H1 (cell line): ENCODE measurements around the gene ZNF70. TPM values are rescaled to one million over a fixed set of nuclear protein-coding genes. Genes with fewer than 3 reads are reported as not detected.
A peak's percentile ranks its signal among the peaks of the same experiment; 100 is the strongest.

ENCODE experiments used
- CTCF ChIA-PET: fragments of 300-600 bp; sonication (Branson Sonifier 250); formaldehyde crosslinking; loops from one replicate; lab custom pipeline; 2021; ENCODE audit not compliant: partially characterized antibody; lab: Charles Lee
- POLR2A ChIA-PET: fragments of 300-600 bp; sonication (Branson Sonifier 250); formaldehyde crosslinking; loops from one replicate; lab custom pipeline; 2021; ENCODE audit warnings: inconsistent platforms; ENCODE audit not compliant: partially characterized antibody; lab: Charles Lee
- DNase-seq, 2 experiments: peaks; one replicate each; pipeline versions ENCODE4 v3.0.0 to v3.0.0-alpha.2; 2010 to 2022; ENCODE audit warnings: low spot score in 2 of 2, low read depth in 1 of 2, mixed read lengths in 1 of 2
- FAIRE-seq: peaks from 2 replicates; lab custom pipeline; 2011; peaks lifted over from hg19 to GRCh38; lab: Jason Lieb, UNC
- H2AFZ ChIP-seq: 2 replicates; pipeline ENCODE4 v1.8.1; 2012; ENCODE audit warnings: low read length, inconsistent platforms
- H2AK5ac ChIP-seq: 2 replicates; pipeline ENCODE4 v1.6.1; 2013; ENCODE audit warnings: low read depth, low read length
- H2BK120ac ChIP-seq: replicated peaks from 2 replicates; pipeline ENCODE3; 2013; ENCODE audit warnings: low read depth, low read length, inconsistent platforms
- H2BK12ac ChIP-seq: 2 replicates; pipeline ENCODE4 v1.6.1; 2013; ENCODE audit warnings: low read depth, low read length
- H2BK15ac ChIP-seq: 2 replicates; pipeline ENCODE4 v1.6.1; 2013; ENCODE audit warnings: low read length
- H2BK20ac ChIP-seq: 2 replicates; pipeline ENCODE4 v1.6.1; 2013; ENCODE audit warnings: low read length
- H2BK5ac ChIP-seq: 2 replicates; pipeline ENCODE4 v1.6.1; 2013; ENCODE audit warnings: low read depth, low read length
- H3K14ac ChIP-seq: 2 replicates; pipeline ENCODE4 v1.6.1; 2013; ENCODE audit warnings: inconsistent platforms; ENCODE audit not compliant: insufficient read length
- H3K18ac ChIP-seq: 2 replicates; pipeline ENCODE4 v1.6.1; 2013; ENCODE audit warnings: low read length; ENCODE audit errors: extremely low read depth
- H3K23ac ChIP-seq: 2 replicates; pipeline ENCODE4 v1.6.1; 2013; ENCODE audit warnings: inconsistent platforms; ENCODE audit not compliant: insufficient read length
- H3K23me2 ChIP-seq: 2 replicates; pipeline ENCODE4 v1.6.1; 2013; ENCODE audit warnings: low read depth, low read length
- H3K27ac ChIP-seq: 2 replicates; pipeline ENCODE4 v1.6.1; 2011; ENCODE audit warnings: low read depth, low read length, inconsistent platforms
- H3K27me3 ChIP-seq, 4 experiments: replicated peaks in 1 of 4; 1 replicate in 1 of 4; 2 replicates in 3 of 4; pipeline versions ENCODE4 v1.6.1 to v1.8.1; 2011 to 2013; ENCODE audit warnings: low read length in 3 of 4, mild to moderate bottlenecking in 3 of 4, inconsistent platforms in 2 of 4, mixed read lengths in 2 of 4, moderate library complexity in 1 of 4; ENCODE audit not compliant: control insufficient read depth in 3 of 4, insufficient read depth in 3 of 4; ENCODE audit errors: extremely low read depth in 1 of 4
- H3K36me3 ChIP-seq, 4 experiments: 2 replicates each; pipeline versions ENCODE4 v1.6.1 to v1.8.1; 2011 to 2013; ENCODE audit warnings: mild to moderate bottlenecking in 4 of 4, low read length in 3 of 4, moderate library complexity in 2 of 4, control low read depth in 1 of 4, inconsistent platforms in 1 of 4; ENCODE audit not compliant: insufficient read depth in 4 of 4, control insufficient read depth in 2 of 4
- H3K4ac ChIP-seq: replicated peaks from 2 replicates; pipeline ENCODE3; 2013; ENCODE audit warnings: low read length, low read depth, mixed read lengths, inconsistent platforms; ENCODE audit not compliant: insufficient read length
- H3K4me1 ChIP-seq, 4 experiments: replicated peaks in 1 of 4; 1 replicate in 1 of 4; 2 replicates in 3 of 4; pipeline versions ENCODE4 v1.6.1 to v1.8.1; 2011 to 2013; ENCODE audit warnings: low read length in 3 of 4, inconsistent platforms in 2 of 4, mixed read lengths in 1 of 4; ENCODE audit not compliant: insufficient read depth in 4 of 4, control insufficient read depth in 3 of 4
- H3K4me2 ChIP-seq, 2 experiments: 2 replicates each; pipeline versions ENCODE4 v1.6.1 to v1.8.1; 2011 to 2013; ENCODE audit warnings: low read depth in 2 of 2, low read length in 2 of 2, control low read depth in 1 of 2, inconsistent platforms in 1 of 2, mild to moderate bottlenecking in 1 of 2; ENCODE audit not compliant: insufficient read depth in 1 of 2
- H3K4me3 ChIP-seq, 4 experiments: fragments of 200-600, 300-600 bp in 1 of 4; sonication (generic), shearing (Covaris generic), sonication (Bioruptor Twin) in 1 of 4; 2 replicates each; pipeline versions ENCODE4 v1.5.1 to v1.8.1; 2011 to 2016; ENCODE audit warnings: low read length in 4 of 4, low read depth in 3 of 4, control low read depth in 2 of 4, inconsistent platforms in 2 of 4, mild to moderate bottlenecking in 2 of 4, mixed read lengths in 1 of 4, moderate library complexity in 1 of 4; ENCODE audit not compliant: insufficient read depth in 2 of 4; ENCODE audit errors: extremely low read depth in 1 of 4
- H3K56ac ChIP-seq: replicated peaks from 2 replicates; pipeline ENCODE3; 2013; ENCODE audit warnings: low read depth, mild to moderate bottlenecking, mixed read lengths, low read length, inconsistent platforms; ENCODE audit not compliant: insufficient read length
- H3K79me1 ChIP-seq: 2 replicates; pipeline ENCODE4 v1.6.1; 2013; ENCODE audit warnings: low read depth, low read length, control low read depth
- H3K79me2 ChIP-seq, 2 experiments: 2 replicates each; pipeline versions ENCODE4 v1.6.1 to v1.8.1; 2012 to 2013; ENCODE audit warnings: low read length in 2 of 2, mild to moderate bottlenecking in 2 of 2, inconsistent platforms in 1 of 2; ENCODE audit not compliant: insufficient read depth in 2 of 2, control insufficient read depth in 1 of 2
- H3K9ac ChIP-seq, 4 experiments: replicated peaks in 1 of 4; 1 replicate in 1 of 4; 2 replicates in 3 of 4; pipeline versions ENCODE4 v1.6.1 to v1.8.1; 2011 to 2013; ENCODE audit warnings: low read depth in 3 of 4, low read length in 3 of 4, control low read depth in 2 of 4, mild to moderate bottlenecking in 2 of 4, moderate library complexity in 2 of 4, inconsistent platforms in 1 of 4; ENCODE audit errors: extremely low read depth in 1 of 4
- H3K9me3 ChIP-seq, 2 experiments: 2 replicates each; pipeline versions ENCODE4 v1.6.1 to v1.8.1; 2012 to 2013; ENCODE audit warnings: mild to moderate bottlenecking in 2 of 2, moderate library complexity in 2 of 2, control low read depth in 1 of 2, inconsistent platforms in 1 of 2, low read depth in 1 of 2, low read length in 1 of 2, mixed read lengths in 1 of 2; ENCODE audit not compliant: insufficient read depth in 2 of 2
- H4K20me1 ChIP-seq, 2 experiments: replicated peaks in 1 of 2; 2 replicates each; pipeline versions ENCODE3 to v1.8.1; 2011 to 2013; ENCODE audit warnings: inconsistent platforms in 2 of 2, low read length in 2 of 2, mild to moderate bottlenecking in 1 of 2; ENCODE audit not compliant: insufficient read depth in 2 of 2, control insufficient read depth in 1 of 2
- H4K5ac ChIP-seq: 2 replicates; pipeline ENCODE4 v1.6.1; 2013; ENCODE audit warnings: low read length, low read depth, mixed read lengths, inconsistent platforms; ENCODE audit not compliant: insufficient read length
- H4K8ac ChIP-seq: 2 replicates; pipeline ENCODE4 v1.8.0; 2013; ENCODE audit warnings: mild to moderate bottlenecking, moderate library complexity, low read length, inconsistent platforms; ENCODE audit not compliant: insufficient read depth; ENCODE audit errors: extremely low read depth
- H4K91ac ChIP-seq: replicated peaks from 2 replicates; pipeline ENCODE3; 2013; ENCODE audit warnings: low read length, mixed read lengths, inconsistent platforms; ENCODE audit not compliant: insufficient read length
- CEBPB ChIP-seq: IDR thresholded peaks from 2 replicates; pipeline ENCODE4 v1.6.1; 2012; ENCODE audit warnings: low read depth, low read length
- NRF1 ChIP-seq: IDR thresholded peaks from 2 replicates; pipeline ENCODE4 v1.6.1; 2011; ENCODE audit warnings: mild to moderate bottlenecking, low read depth, low read length, improper control_type of control experiment
- WGBS, 2 experiments: shearing (Covaris generic) in 1 of 2; methylation state at CpG; one replicate each; pipeline versions ENCODE4 v1.1.6 to v1.1.7; 2013 to 2015; ENCODE audit warnings: low lambda C conversion rate in 2 of 2, mixed read lengths in 2 of 2, inconsistent platforms in 1 of 2, low coverage in 1 of 2, missing lambda C conversion rate in 1 of 2; ENCODE audit not compliant: insufficient replicate concordance in 2 of 2, insufficient coverage in 1 of 2, insufficient read length in 1 of 2; ENCODE audit errors: extremely low coverage in 1 of 2, missing lambda C conversion rate in 1 of 2; 5-methylcytosine and 5-hydroxymethylcytosine counted together
- polyA plus RNA-seq, 7 experiments: library from polyadenylated mRNA; depleted of rRNA in 3 of 7; stranded (reverse) in 5 of 7; unstranded in 2 of 7; fragments of >200 nt in 5 of 7; fragments of 200-250 nt in 2 of 7; gene quantifications; 1 replicate in 5 of 7; 2 replicates in 1 of 7; 4 replicates in 1 of 7; pipeline versions ENCODE4 v1.2.1 to v1.2.3, GENCODE V29; 2011 to 2013; ENCODE audit warnings: missing spikeins in 2 of 7, mixed read lengths in 2 of 7
- total RNA-seq: library from RNA; stranded (reverse); fragmentation: NEBNext Ultra II Directional; extraction: Animal tissue kit (Norgen Biotek cat#: 25700); gene quantifications from 2 replicates; pipeline ENCODE4 v1.2.1, GENCODE V29; 2021

The ZNF70 gene
- total and polyA plus RNA-seq, 2 of the 8 experiments (the other 6 are each of a cell fraction or from before 2014, with no cell fraction given) = 1.1 to 2.6 TPM

- H2BK20ac ChIP-seq = no peak overlapping the region
- no peak overlapping the region for H3K4ac ChIP-seq
- DNase-seq (peak in 1 of 2 experiments; percentile 42), FAIRE-seq (no peak)
- H3K56ac ChIP-seq = no peak overlapping the region
- H3K4me1 ChIP-seq = peaks cover 0 to 29% (median 19%) of the 10 kb centered on the region in 4 experiments; a peak in 6 of 7 replicates
- H3K23me2 ChIP-seq = peaks cover 11% of the 10 kb centered on the region
- no peak overlapping the region for H3K4me3 ChIP-seq
- no peaks in the 10 kb centered on the region for H3K9me3 ChIP-seq
- no peaks in the 10 kb centered on the region for H3K36me3 ChIP-seq
- H3K4me2 ChIP-seq = no peak overlapping the region
- H3K18ac ChIP-seq = no peak overlapping the region
- H2BK5ac ChIP-seq = no peak overlapping the region
- no peak overlapping the region for H3K9ac ChIP-seq
- WGBS, 2 experiments = 93% methylated on average over 9 of the region's 9 CpGs; no CpG with 5 or more reads in 1 of the 2 experiments
- no peak overlapping the region for H4K91ac ChIP-seq
- H3K23ac ChIP-seq = no peak overlapping the region
- H2BK12ac ChIP-seq = no peak overlapping the region
- no peak overlapping the region for H2BK15ac ChIP-seq
- H3K27ac ChIP-seq = no peak overlapping the region
- H4K20me1 ChIP-seq = peaks cover 0 to 16% of the 10 kb centered on the region in 2 experiments
- POLR2A ChIA-PET = interaction anchor here (0.9 to 4.5 kb wide), 6 partner anchors 10 to 206 kb away, joined by 3 to 22 read pairs (median 7); partner anchors contain the start of genes SMARCB1, VPREB3 and ZNF70
- no peak overlapping the region for H2AFZ ChIP-seq
- peak; percentile 21; the same call in 1 of the 2 replicates for TF ChIP-seq CEBPB
- TF ChIP-seq NRF1 = no peak
- H2BK120ac ChIP-seq = no peak overlapping the region
- no peak overlapping the region for H3K14ac ChIP-seq
- H4K5ac ChIP-seq = no peak overlapping the region
- CTCF ChIA-PET = interaction anchor here (0.9 to 9.6 kb wide), 5 partner anchors 10 to 85 kb away, joined by 3 to 73 read pairs (median 5); no protein-coding TSS in a partner anchor
- H3K79me2 ChIP-seq = no peaks in the 10 kb centered on the region
- H3K79me1 ChIP-seq = no peaks in the 10 kb centered on the region
- peaks cover 0 to 13% (median 7%) of the 10 kb centered on the region in 4 experiments; a peak in 5 of 7 replicates for H3K27me3 ChIP-seq
- peak overlapping the region; percentile 75; the same call in 1 of the 2 replicates for H4K8ac ChIP-seq
- H2AK5ac ChIP-seq = no peak overlapping the region
Measured at GRCh38 chr22:23764899-23765881, 14.3 kb upstream of the ZNF70 start.
